Breast epithelium (tissue), 3 donors: ENCODE measurements around the gene BBS10.

Source experiments
- POLR2A ChIP-seq: fragments of 450-650 bp; IDR thresholded peaks from one replicate; pipeline ENCODE4 v1.6.1; 2016; ENCODE audit warnings: antibody characterized with exemption, mild to moderate bottlenecking, moderate library complexity
- POLR2AphosphoS5 ChIP-seq, 3 donors: sonication (generic); formaldehyde crosslinking; IDR thresholded peaks; one replicate each; pipeline ENCODE4 v1.6.1; 2017; ENCODE audit warnings: antibody characterized with exemption in 3 of 3
- TF ChIP-seq, protein P1 (sequence below), 3 donors: fragments of 450-650 bp; IDR thresholded peaks; one replicate each; pipeline ENCODE4 v1.5.1; 2016 to 2017; ENCODE audit warnings: antibody characterized with exemption in 3 of 3, mild to moderate bottlenecking in 3 of 3, moderate library complexity in 3 of 3

DNA sequence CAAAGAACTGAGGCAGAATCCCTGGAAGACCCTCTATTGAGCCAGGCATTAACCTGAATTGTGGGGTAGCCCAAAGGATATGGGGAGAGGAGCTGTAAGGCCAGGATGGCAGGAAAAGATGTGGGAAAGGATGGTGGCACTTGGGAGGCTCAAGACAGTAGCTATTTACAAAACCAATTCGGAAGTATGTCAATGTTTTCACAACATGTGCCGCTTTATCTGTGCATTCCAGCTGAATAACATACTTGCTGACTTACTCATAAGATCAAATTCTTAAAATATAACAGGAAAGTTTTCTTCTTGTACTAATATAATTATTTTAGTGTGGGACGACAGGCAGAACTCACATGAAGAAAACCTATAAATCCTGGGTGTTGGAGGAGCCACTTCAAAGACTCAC lies 10.6 kb downstream of the BBS10 start:
- TF ChIP-seq, protein P1, sequence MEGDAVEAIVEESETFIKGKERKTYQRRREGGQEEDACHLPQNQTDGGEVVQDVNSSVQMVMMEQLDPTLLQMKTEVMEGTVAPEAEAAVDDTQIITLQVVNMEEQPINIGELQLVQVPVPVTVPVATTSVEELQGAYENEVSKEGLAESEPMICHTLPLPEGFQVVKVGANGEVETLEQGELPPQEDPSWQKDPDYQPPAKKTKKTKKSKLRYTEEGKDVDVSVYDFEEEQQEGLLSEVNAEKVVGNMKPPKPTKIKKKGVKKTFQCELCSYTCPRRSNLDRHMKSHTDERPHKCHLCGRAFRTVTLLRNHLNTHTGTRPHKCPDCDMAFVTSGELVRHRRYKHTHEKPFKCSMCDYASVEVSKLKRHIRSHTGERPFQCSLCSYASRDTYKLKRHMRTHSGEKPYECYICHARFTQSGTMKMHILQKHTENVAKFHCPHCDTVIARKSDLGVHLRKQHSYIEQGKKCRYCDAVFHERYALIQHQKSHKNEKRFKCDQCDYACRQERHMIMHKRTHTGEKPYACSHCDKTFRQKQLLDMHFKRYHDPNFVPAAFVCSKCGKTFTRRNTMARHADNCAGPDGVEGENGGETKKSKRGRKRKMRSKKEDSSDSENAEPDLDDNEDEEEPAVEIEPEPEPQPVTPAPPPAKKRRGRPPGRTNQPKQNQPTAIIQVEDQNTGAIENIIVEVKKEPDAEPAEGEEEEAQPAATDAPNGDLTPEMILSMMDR (IDR thresholded peaks at IDR 0.05): no peak
- TF ChIP-seq POLR2AphosphoS5 (IDR thresholded peaks at IDR 0.05): no peak
- no peak for TF ChIP-seq POLR2A
